G401.6 (cell line): ENCODE results near the gene ARHGAP22.

ENCODE experiments used
- FAIRE-seq: peaks from 2 replicates; lab custom pipeline; 2012; peaks lifted over from hg19 to GRCh38; lab: Jason Lieb, UNC

The ARHGAP22 gene

DNA sequence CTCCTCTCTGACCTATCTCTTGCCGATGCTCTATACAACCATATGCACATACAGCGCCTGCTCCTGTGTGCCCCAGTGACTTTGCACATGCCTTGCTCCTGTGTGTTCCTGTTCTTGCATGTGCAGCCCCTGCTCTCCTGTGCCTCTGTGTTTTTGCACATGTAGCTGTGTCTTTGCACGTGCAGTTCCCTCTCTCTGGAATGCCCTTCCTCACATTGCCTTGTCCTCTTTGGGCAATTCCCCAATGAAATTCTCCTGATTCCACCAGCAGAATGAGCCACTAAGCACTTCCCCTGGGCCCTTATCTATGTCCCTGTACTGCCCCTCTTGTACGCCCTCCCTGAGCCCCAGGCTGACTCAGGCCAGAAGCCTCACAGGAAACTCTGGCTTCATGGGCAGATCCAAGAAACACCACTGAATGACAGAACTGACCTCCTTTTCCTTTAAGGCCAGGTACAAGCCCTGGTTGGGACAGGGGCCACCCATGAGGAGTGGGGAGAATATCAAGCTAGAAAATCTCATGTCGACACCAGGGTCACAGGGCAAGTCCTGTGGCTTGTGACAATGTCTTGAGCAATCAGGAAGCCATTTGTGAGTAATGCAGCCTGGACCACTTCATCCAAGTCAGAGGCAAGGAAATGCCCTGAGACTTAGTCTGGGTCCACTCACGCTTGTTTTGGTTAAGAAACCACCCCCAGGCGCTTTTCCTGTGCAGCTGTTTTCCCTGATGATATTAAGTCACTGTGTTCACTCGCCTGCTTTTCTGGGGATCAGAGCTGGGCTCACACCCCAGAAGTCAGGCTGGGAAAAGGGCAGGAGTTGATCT, 1.9 kb upstream of the ARHGAP22 start:
- FAIRE-seq: no peak

DNA sequence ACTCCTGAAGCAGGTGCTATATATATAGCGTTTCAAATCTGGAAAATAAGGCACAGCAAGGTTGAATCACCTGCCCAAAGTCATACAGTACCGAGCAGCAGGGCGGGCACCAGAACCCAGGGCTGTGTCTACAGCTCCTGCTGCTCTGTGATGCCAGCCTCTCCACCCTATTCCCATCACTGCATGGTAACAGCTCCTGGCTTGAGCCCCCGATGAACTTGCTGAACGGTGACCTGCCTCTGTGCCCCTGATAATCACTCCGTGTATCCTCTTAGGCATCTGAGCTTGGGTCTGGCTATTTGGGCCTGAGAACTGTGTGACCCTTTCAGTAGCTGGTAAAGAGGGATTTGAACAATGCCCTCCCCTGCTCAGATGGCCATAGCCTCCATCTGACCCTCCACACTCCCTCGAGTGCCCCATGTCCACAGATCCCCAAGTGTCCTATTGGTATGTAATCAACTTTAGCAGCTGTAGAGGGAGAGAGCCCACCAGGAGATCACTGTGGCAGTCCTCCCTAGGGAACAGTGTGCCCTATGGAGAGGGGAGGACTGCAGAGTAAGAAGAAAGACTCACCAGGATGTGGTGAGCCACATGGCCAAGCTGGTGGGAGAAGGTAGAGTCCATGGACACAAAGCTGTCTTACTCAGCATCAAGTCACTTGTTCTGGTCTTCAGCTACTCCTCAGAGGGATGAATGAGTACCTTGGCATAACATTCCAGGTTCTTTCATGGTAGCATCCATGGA, 1.1 kb upstream of the ARHGAP22 start:
- FAIRE-seq: no peak

DNA sequence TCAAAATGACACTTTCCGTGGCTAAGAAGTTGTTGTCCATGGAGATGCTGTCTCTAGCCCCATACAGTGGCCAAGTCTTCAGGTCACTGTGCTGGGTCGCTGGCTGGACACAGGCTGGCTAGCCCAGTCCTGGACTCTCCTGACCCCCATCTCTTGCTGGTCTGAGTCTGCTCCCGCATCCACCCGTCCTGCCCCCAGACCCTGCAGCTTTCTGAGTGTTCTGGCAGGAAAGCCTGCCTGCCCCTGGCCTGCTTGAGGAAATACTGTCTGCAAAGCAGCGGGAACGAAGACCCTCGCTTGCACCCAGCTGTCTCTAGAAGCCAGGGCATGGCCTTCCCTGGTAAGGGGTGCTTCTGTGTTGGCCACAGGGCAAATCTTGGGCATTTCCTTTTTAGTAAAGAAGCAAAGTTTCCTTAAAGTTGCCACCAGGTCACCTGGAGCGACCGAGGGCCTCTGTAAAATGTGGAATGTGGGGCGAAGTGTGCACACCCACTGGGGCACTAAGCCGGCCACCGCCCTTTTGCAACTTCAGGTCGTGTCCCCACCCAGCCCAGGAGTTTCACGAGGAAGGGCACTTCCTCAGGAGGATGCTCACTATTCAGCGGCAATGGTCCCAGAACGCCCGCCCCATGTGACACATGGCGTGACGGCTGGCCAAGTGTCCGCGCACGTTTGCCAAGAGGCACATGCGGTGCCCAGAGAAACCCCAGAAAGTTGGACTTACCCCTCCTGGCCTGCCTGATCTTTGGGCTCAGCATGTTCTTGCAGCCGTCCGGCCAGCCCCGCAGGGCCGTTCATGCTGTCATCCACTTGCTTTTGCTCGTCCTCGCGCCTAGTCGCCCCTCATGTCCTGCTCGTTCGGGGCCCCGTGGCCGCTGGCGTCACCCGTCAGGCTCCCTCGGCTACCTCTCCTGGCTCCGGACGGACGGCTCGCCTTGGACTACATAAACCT, 558 bp downstream of the ARHGAP22 start:
- FAIRE-seq: no peak

DNA sequence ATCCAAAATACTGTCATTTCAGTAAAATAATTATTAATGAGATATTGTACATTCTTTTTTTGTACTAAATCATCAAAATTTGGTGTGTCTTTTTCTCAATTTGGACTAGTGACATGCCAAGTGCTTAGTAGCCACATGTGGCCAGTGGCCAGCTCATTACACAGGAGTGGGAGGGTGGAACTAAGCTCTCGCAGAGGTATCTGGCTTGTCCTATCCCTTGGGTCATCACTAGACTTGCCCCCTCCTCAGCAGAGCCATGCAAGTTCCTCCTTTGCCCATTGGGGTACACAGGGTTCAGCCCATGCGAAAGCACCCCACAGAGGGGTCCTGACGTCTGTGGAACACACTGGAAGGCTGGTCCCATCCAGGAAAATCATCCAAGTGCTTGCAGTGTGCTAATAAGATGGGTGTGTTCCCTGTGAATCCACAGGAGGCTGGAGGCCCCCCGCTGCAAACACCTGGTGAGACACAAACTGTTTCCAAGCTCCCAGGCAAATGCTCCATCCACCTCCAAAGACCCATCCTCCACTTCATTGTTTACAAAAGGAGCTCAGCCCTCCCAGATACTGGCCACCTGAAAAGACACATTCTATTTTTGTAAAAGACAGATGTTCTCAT, 1.3 kb downstream of the ARHGAP22 start:
- no peak for FAIRE-seq

DNA sequence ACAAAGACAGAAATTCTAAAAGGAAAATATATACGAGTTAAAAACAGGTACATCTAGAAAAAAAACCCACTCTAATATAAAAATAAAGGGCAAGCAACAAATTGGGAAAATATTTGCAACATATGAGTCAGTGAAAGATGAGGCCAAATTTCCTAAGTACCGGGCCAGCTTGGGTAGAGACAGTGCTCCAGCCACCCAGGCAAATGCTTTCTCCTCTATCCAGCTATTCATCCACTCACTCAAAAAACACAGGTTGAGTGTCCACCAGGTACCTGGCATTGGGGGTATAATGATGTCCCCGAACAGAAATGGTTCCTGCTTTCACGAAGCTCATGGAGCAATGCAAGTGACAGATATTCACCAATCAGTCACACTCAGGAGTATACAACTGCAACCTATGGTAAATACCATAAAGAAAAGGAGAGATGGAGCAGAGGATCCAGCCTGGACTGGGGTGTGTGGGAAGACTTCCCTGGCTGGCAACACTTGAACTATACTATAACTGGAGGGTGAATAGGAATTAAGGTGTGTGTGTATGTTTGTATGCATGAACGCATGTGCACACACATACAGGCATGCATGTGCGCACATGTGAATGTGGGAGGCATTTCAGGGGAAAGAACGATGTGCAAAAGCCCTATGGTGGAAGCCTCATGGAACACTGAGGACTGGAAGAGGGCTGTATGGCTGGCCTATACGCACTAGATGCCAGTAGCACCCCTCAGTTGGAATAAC, 2.3 kb downstream of the ARHGAP22 start:
- FAIRE-seq: no peak

DNA sequence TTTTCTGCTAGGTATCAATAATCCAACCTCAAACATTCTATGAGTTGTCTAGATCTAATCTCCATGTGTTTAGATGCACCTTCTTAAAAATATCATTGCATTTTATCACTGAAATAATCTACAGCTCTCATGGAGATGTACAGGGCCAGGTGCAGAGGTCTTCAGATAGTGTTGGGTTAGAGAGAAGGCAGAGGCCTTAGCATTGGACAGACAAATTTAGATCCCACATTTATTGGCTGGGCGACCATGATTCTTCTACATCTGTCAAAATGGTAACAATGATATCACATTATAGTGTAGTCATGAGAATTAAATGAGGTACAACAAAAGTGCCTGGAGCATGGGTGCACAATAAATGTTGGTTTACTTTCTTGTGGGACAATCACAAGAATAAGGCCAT, 3.1 kb downstream of the ARHGAP22 start:
- FAIRE-seq: no peak

DNA sequence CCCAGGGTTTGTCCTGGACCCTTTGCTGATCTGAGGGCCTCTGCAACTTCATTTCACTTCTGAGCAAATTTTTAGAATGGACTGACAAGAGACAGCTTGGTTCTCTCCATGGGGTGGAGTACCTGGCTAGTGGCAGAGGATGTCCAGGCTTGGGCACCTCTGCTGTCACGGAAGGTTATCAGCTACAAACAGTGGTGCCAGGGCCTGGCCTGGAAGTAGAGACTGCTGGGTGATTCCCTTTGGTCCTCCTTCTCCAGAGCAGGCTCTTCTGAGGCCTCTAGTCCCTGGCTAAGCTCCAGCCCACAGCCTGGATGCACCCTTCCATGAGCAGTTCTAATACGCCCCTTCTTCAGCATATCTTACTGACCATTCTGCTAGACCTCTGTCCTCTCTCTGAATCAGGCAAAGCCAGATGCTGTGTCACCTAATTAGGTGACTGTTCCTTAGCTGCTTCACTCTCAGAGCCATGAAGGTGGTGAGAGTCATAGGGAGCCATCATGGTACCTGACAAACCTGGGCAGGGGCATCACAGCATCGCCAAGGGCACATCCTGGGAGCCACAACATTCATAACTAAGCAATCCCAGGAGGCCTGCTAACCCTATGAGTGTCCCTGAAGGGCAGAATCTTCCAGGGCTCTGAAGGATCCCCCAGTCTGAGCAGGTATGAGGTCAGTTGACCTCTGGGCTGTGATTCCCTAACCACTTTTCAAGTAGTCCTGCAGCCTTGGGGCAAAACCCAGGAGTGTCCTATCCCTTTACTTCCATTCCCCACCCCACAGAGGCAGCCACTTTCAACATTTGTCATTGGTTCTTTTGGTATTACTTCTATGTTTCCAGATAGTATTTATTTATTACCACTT, 4.0 kb downstream of the ARHGAP22 start:
- FAIRE-seq: no peak

DNA sequence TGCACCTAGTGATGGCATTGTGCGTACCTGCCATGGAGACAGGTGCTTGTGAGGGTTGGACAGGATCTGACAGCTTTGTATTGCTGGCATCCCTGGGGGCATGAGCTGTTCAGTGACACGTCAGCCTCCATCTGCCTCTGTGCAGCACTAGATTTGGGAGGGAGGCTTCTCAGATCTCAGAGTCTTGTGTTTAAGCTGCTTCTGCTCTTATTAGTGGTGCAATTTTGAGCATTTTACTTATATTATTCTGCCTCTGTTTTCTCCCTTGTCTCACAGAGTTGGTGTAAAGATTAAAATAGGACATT, 5.1 kb downstream of the ARHGAP22 start:
- no peak for FAIRE-seq

DNA sequence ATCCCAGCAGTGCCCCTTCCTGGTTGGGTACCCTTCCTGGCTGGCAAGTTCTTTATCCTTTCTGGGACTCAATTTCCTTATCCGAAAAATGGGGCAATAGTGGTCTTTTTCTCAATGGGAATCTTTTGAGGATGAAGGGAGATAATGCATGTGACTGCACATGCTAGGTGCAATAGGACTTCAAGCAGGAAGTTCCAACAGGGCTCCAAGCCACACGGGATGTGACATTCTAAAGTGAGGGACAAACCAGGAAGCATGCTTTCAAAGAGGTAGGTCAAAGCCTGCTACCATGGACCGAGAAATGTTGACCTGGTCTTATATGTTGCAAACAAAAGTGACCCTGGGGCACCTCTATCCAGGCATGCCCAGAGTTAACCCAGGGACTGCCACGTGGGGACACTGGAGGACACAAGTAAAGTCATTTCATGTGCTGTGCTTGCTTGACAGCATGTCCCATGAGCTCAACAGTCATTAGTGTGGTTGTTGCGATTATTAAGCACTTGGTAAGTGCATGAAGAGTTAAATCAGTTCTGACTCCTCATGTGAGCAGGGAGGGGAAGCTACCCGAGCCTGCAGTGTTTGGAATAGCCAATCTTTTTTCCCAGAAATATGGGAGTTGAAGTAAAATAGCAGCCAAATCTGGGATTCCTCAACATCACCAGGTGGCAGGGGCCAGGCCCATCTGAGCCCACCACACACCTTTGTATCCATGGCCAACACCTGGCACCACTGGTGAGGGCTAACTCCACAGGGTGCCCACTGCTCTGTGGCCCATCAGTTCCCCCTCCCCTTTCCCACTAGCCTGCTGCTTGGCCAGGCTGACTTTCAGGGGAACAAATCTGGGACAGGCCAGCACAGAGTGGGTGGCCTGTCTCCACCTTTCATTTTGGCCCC, 5.7 kb downstream of the ARHGAP22 start:
- no peak for FAIRE-seq

DNA sequence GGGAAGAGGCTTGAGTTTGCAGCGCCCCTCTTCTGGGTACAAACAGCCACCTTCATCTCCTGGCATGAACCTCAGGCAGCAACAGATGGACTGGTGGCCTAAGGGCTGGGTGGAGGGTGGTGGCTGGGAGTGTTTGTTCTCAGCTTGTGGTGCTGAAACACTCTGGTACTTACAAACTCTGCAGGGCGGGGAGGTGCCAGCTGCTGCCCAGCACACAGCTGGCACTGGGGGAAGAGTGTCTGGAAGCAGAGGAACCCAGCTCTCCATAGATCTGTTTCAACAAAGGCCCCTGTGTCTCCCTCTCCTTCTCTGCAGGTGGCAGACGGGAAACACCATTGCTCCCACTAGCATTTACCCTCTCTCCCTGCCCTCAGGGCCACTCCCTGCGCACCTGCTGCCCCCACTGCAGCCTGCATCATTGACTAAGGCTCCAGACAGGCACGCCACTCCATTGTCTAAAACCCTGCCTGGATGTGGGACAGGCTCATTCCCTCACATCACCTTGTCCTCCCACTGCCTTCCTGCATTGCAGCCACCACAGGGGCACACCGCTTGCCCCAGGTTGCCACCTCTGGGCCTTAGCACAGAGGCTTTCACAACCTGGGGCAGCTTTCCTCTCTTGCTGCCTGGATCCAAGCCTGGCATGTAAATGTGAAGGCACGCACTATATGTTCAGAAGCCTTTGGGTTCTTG, 6.5 kb downstream of the ARHGAP22 start:
- FAIRE-seq: no peak

DNA sequence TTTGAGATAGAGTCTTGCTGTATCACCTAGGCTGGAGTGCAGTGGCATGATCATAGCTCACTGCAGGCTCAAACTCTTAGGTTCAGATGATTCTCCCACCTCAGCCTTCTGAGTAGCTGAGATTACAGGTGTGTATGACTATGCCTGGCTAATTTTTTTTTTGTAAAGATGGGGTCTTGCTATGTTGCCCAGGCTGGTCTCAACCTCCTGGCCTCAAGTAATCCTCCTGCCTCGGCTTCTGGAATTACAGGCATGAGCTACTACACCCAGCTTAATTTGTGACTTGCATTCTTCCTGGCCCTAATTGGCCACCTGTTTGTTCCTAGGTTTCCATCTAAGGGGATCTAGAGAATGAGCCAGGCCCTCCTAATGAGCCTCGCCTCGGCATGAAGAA, 9.3 kb downstream of the ARHGAP22 start:
- FAIRE-seq: no peak

DNA sequence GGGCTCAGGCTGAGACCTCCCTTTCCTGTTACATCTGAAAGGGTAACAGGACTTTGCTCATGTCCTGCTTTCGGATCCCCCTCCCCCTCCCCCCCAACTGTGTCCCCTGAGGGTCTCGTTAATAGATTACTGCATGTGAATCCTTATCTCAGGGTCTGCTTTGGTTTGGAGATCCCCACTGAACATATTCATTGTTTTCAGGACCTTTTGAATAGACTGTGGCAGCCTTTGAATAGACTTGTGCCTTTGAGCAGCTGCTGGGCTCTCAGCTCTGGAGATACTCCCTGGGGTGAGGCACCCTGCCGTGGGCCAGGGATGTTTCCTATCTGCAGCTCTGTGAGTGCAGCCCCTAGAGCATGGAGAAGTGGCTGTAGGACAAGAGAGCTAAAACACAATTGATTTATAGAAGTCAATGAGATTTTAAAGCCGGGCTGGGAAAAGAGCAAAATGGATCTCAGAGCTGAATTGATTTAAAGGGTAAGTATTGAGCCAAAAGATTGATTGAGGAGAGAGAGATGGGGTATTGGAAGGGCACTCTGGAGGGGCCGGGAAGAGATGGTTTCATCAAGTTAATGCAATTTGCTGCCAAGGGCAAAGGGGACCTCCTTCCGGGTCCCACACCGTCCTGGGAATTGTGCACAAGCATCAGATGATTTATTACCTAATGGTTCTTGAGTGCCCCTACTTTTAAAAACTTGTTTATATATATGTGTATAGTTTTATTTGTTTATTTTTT, 9.9 kb downstream of the ARHGAP22 start:
- no peak for FAIRE-seq

DNA sequence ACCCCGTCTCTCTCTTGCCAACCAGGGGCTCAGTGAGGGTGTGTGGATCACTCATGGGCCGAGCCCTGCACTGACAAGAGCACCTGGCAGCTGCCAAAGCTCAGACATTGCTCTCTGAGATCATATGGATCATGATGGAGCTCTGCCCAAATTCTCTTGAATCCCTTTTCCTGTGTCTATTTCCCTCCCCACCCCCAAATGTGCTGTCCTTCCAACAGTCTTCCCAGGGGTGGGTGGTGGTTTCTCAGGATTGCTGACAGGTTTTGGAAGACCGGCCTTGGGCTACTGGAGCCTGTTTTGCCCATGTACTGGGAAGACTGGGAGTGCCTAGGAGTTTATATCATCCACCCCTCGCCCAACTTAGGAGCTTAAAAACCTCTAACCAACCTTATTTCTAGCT, 10.5 kb downstream of the ARHGAP22 start:
- no peak for FAIRE-seq

DNA sequence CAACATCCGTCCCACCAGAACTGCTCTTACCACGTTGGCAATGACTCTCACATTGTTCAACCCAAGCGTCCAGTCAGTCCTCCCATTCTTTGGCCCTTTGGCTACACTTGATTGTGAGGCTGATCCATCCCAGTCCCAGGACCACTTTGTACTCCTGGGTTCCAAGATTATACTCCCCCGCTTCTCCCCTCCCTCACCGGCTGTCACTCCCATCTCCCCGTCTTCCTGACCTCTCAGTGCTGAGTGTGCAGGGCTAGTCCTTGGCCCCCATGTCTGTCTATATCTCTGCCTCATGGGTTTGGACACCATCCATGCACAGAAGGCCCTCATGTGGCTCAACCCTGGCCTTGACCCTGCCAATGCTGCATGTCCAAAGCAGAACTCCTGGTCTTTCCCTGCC, 12.5 kb downstream of the ARHGAP22 start:
- no peak for FAIRE-seq

DNA sequence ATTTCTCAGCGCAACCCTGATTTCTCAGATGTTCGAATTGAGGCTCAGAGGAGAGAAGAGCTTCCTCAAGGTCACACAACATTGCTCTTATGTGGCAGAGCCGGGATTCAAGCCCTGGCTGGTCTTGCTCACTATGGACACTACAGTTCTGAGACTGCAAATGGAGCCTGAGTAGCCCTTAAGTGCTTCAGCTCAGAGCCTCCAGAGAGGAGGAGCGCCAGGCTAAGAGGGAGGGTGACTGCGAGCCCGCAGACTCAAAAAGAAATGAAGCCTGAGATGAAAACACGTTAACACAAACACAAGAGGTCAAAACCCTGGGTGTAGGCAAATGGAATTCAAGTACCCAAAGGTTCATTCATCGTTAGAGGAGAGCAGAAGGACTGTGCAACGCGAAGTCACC, 13.9 kb downstream of the ARHGAP22 start:
- FAIRE-seq: no peak

DNA sequence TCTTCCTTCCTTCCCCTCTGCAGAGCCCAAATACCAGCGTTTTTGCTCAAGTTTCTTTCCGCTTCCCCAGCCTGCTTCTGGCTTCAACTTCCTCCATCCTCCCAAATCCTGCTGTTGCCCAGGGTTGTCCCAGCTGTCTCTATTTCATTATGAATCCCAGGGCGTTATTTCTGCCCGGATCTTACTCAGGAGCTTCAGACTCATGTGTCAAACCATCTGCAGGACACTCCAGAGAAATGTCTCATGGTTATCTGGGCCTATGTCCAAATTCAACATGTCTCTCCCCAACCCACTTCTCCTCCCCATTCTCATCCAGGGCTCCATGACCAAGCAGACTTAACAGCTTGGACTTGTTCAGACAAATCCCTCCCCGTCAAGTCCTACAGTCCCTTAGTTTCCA, 15.6 kb downstream of the ARHGAP22 start:
- no peak for FAIRE-seq

DNA sequence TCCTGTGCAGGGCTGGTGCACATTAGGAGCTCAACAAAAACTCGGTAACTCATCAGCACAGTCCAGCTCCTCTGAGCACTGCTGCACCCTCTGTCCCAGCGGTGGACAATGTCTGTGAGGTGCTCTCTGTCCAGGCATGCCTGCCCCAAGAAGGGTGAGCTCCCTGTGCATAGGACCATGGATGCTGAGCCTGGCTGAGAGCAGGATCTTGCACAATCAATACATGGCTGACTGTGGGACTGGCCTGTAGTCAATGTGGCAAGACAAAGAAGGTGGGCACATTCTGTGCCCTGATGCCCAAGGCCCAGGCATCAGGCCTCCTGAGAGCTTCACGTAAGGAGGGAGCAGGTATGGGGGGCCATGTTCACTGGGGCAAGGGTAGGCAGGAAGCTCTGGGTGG, 17.1 kb downstream of the ARHGAP22 start:
- FAIRE-seq: no peak

DNA sequence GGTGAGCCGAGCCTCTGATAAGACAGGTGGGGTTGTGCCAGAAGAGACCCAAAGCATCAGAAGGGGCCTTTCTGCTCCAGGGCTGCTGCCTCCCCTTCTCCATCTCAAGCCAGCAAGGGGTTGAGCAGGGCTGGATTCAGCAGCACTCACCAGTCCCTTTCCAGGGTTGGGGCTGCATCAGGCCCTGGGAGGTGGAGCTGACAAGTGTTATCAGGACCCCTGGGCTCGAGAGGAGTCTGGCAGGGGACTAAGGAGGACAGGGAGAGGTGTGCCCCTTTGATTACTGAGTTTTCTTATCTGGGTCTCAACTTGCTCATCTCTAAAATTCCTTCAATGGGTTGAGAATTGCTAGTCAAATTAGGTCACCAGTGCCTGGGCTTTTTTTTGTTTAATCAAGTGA, 17.8 kb downstream of the ARHGAP22 start:
- no peak for FAIRE-seq
